Activated CD8-positive, alpha-beta memory T cell treated with anti-CD3 and anti-CD28 coated beads for 36 hours (primary cell): ENCODE data around the gene PRKN. TPM values are rescaled to one million over a fixed set of nuclear protein-coding genes. Genes with fewer than 3 reads are reported as not detected.

Source experiments
- CTCF ChIA-PET: fragments of 350-600 bp; sonication (Branson Sonifier 250); formaldehyde crosslinking; loops from one replicate; lab custom pipeline; 2021; ENCODE audit warnings: antibody characterized with exemption; lab: Charles Lee
- POLR2A ChIA-PET: fragments of 350-600 bp; sonication (Branson Sonifier 250); formaldehyde crosslinking; loops from one replicate; lab custom pipeline; 2021; ENCODE audit warnings: antibody characterized with exemption; lab: Charles Lee
- total RNA-seq, 2 experiments: library from RNA; stranded (reverse); gene quantifications; one replicate each; pipeline ENCODE4 v1.2.3, GENCODE V29; 2021

The PRKN gene
- total RNA-seq, 2 experiments from 2014 or later = not detected

- CTCF ChIA-PET = no interaction called here
- POLR2A ChIA-PET = no interaction called here
Observed at GRCh38 chr6:162491637-162492036, 235.9 kb downstream of the PRKN start.

DNA sequence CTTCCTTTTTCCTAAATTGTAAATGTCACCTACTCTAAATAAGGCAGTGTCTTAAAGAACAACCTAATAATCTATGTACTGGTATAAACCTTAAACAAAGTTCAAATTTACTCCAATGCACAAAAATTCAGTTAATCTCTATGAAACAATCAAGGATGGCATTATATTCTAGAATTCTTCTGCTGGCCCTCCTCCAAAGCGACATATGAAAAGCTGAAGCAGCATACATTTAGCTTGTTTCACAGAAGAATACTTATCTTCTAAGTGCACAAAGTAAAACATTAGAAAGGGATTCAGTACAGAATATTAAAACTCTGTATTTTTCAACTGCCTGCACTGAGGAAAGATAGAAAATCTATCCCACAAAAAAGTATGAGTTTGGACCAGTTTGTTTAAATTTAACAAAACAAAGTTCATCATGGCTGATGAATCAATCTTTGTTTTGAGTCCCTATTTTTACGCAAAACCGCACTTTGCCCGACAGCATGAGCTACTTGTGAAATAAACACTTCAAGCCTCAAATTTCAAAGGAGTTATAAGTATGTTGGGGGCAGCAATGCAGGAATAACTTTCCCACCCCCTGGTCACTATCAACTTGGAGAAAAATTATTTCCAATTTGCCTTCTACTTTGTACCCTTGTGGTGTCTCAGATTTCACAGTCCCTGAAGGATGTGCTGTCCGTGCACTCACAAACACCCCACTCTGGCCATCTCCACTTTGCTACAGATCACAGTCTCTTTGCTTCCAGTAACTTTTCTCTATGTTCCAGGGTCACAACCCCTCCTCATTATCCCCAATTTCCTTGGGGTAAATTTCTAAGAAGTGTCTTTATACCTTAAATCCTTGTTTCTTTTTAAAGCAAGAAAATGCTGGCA lies 238.2 kb downstream of the PRKN start:
- ChIA-PET POLR2A (no interaction called here), CTCF (no interaction called here)

DNA sequence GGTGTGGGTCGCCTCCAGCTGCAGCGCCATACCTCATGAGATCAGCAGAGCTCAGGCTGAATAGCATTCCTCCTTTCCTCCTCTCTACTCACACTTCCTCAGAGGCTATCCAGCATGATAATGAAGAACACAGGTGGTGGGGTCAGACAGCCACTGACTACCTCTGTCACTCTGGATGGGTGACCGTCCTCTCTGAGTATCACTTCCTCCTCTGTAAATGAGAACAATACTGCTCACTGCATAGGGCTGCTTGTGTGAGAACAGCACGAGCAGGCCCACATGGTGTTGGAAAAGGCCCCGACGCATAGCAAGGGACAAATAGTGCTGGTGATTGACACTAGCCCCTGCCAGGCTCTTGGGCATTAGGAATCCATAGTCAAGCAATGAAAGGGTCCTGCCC lies 239.1 kb downstream of the PRKN start:
- CTCF ChIA-PET = no interaction called here
- POLR2A ChIA-PET = no interaction called here

DNA sequence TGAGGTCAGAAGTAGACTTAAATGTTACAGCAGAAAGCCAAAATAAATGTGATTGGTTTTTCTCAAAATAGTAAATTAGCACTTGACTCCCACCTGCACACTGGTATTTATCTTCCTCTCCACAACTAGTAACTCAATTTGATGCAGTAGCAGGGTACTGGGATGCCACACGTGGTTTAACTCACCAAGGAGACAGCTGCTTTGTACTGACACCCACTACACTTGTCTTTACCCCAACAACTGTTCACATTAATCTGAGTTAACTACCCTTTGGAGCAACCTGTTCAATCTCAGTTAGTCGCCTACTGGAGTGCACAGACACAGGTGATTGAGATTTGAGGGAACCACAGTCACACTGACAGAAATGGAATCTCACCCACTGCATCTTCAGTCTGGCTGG lies 242.1 kb downstream of the PRKN start:
- CTCF ChIA-PET = no interaction called here
- POLR2A ChIA-PET = no interaction called here

DNA sequence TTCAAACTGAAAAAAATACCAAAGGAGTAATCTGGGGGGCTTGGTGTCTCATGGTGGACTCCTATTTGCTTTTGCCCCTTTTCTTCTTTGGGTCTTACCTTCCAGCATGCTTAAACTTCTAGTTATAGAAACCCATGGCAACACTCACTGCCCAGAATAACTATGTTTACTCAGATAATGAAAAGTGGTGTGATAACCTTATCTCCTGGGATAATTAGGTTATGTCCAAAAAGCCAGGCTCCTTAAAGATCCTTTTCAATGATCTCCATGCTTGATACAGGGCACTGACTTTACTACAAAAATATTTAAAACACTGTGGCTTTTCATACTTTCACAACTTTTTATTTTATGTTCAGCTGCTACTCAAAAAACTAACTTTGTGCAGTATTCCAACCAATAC lies 245.6 kb downstream of the PRKN start:
- POLR2A ChIA-PET = no interaction called here
- CTCF ChIA-PET = no interaction called here

DNA sequence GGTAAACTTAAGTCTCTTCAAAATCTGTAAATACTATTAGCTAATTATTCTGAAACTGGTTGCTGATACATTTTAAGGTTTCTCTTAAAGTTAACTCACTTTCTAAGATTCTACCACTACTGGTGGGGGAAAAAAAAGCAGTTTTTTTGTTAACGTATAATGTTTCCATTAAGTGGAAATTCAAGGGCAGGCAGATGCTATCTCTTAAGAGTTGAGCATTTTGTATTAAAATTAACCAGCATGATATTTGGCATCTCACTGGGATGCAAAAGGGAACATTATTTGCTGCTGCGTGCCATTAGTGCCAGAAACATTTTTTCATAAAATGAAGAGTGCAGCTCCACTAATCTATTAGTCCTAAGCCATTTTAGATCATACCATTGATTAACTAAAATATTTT lies 246.2 kb downstream of the PRKN start:
- ChIA-PET POLR2A (no interaction called here), CTCF (no interaction called here)

- POLR2A ChIA-PET = no interaction called here
- CTCF ChIA-PET = no interaction called here
Observed at GRCh38 chr6:162478192-162478671, 249.3 kb downstream of the PRKN start.

- CTCF ChIA-PET = no interaction called here
- POLR2A ChIA-PET = no interaction called here
Observed at GRCh38 chr6:162474722-162475121, 252.8 kb downstream of the PRKN start.

GRCh38 chr6:162471842-162472241 lies 255.7 kb downstream of the PRKN start:
- ChIA-PET POLR2A (no interaction called here), CTCF (no interaction called here)

- ChIA-PET CTCF (no interaction called here), POLR2A (no interaction called here)
Observed at GRCh38 chr6:162468326-162468725, 259.2 kb downstream of the PRKN start.

DNA sequence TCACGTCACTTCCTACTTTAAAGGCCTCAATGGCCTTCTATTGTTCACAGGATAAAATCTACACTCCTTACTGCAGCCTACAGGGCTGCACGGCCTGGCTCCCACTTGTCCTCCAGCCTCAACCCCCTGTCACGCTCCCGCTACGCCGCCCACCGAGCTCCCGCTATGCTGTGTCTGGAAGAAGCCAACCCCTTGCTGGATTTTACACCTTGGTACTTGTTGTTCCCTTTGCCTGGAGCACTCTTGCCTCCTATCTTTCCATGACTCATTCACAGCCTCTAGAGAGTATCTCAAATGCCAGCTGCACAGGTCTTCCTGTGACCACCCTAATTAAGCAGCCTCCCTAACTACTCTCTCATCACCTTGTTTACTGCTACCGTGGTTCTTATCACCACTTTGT lies 259.9 kb downstream of the PRKN start:
- ChIA-PET CTCF (no interaction called here), POLR2A (no interaction called here)

- ChIA-PET CTCF (no interaction called here), POLR2A (no interaction called here)
Observed at GRCh38 chr6:162463576-162463975, 264.0 kb downstream of the PRKN start.

DNA sequence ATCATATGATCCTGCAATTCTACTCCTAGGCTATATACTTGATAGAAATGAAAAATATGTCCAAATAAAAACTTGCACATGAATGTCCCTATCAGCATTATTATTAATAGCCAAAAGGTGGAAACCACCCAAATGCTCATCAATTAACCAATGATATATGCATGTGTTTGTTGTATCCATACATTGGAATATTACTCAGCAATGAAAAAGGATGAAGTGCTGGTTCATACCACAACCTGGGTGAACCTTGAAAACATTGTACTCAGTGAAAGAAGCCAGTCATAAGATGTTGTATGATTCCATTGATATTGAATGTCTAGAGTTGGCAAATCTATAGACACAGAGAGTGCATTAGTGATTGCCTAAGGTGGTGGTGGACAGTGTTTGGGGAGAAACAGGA lies 267.6 kb downstream of the PRKN start:
- ChIA-PET CTCF (no interaction called here), POLR2A (no interaction called here)

- ChIA-PET CTCF (no interaction called here), POLR2A (no interaction called here)
Observed at GRCh38 chr6:162450358-162450757, 277.2 kb downstream of the PRKN start.

DNA sequence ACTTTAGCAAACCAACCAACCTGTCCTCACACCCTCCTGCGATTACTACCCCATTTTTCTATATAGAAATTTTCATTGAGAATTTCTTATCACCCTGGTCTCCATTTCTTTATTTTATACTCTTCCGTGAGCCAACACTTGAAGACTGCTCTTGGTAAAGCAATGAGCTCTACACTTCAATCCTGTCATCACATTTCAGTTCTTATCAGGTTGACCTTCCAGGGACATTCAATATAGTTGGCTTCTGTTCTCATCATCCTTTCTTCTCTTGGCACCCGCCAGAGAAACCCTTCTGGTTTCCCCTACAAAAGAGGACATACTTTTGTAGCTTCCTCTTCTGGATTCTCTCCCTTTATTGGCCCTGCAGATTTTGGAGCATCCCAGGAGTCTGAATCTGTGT lies 279.3 kb downstream of the PRKN start:
- ChIA-PET CTCF (no interaction called here), POLR2A (no interaction called here)

DNA sequence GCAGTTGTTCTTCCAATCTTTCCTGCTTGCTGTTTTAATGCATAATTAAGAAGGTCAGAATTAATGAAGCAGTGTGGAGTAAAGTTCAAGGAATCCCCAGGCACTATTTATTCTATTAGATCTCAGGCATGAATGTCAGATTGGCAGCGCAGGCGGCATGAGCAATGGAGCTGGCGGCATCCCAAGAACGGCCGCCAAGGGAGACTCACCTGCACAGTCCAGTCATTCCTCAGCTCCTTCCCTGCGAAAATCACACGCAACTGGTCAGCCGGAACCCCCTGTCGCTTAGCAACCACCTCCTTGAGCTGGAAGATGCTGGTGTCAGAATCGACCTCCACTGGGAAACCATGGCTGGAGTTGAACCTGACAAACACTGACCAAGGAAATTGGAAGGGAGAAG lies 284.5 kb downstream of the PRKN start:
- ChIA-PET POLR2A (interaction anchor here (0.6 kb wide), 1 partner anchor 1527 kb away, joined by 3 read pairs; no protein-coding TSS in a partner anchor), CTCF (no interaction called here)

- CTCF ChIA-PET = no interaction called here
- POLR2A ChIA-PET = no interaction called here
Observed at GRCh38 chr6:162442687-162443086, 284.9 kb downstream of the PRKN start.

DNA sequence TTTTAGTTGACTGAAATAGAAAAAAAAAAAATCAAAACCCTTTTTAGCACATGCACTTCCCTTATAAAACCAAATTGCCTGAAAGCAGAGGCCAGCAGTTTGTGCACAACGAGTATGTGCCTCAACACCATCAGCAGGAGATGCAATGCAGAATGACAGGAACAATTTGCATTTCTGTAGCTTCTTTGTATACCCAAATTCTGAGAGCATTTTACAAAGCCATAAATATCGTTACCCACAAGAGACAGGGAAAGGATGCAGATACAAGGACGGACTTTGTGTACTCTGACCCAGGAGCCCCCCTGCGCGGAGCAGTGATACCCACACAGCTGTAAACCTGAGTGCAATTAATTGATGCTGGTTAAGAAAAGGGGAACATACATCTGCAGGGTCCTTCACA lies 285.6 kb downstream of the PRKN start:
- ChIA-PET POLR2A (interaction anchor here (0.7 kb wide), 1 partner anchor 52 kb away, joined by 3 read pairs; no protein-coding TSS in a partner anchor), CTCF (no interaction called here)

DNA sequence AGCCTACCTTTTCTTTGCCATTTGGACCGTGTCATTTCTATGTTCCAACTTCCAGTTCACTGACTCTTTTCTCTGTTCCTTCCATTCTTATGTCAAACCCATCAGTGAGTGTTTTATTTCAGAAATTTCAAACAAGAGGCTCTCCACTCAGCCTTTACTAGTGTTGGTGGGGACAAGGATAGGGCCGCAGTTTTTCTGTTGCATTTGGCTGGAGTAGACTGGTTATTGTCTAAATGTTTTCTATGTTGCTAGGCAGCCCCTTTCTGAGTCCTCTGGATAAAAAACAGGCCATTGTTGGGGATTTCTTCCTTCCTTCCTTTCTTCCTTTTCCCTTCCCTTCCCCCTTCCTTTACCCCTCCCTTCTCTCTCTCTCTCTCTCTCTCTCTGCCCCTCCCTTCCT lies 288.6 kb downstream of the PRKN start:
- POLR2A ChIA-PET = no interaction called here
- CTCF ChIA-PET = no interaction called here

DNA sequence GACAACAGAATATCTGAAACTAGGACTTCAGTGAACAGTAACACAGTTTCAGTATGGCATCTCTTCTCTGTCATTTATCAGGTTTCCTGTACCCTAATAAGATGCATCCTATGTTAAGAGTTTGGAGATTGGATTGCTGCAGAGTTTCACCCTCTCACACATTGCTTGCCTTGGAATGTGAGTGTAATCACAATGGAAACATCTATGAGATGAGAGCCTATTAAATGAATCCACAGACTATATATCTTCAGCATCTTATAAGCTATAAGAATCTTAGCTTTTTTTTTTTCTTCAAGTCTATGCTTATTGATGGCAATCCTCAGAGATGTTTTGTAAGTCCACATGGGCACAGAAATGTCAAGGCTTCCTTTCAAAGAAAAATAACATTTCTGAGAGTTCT lies 292.5 kb downstream of the PRKN start:
- ChIA-PET CTCF (no interaction called here), POLR2A (no interaction called here)

- POLR2A ChIA-PET = no interaction called here
- CTCF ChIA-PET = no interaction called here
Observed at GRCh38 chr6:162421004-162421403, 306.6 kb downstream of the PRKN start.
